ENCODE measurements around the gene HSD11B1.
A peak's percentile ranks its signal among the peaks of the same experiment; 100 is the strongest.

Gene HSD11B1

DNA sequence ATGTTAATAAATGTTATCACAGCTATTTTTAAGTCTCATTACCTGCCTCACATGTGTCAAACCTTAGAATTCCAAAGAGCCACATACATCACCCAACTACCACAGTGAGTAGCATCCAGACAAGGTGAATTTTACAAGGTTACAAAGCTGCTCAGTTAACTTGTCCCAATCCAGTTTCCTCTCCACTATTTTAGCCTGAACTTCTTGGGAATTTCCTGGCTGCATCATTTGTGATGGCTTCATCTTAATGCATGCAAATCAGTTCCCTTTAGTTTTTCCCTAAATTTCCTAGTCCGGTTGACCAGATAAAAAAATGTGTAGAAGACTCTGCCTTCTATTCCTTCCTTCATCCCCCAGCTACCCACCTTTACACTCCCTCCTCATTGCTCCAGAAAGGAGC, 50.6 kb downstream of the HSD11B1 start:
- no peaks in the 10 kb centered on the region for H4K20me1 ChIP-seq (ENCODE audit: insufficient read depth, low read length)
- no peaks in the 10 kb centered on the region for H3K9me3 ChIP-seq (replicated peaks; ENCODE audit: insufficient read depth, low read length)
- no peaks in the 10 kb centered on the region for H3K27me3 ChIP-seq (replicated peaks; ENCODE audit: insufficient read depth, low read length)
- peaks cover 48% of the 10 kb centered on the region for H3F3A ChIP-seq (ENCODE audit: insufficient read depth, low read length)
- peaks cover 23% of the 10 kb centered on the region for H3K79me2 ChIP-seq (ENCODE audit: low read length)
- peak overlapping the region; percentile 65; the same call in 1 of the 2 replicates for H3K4me3 ChIP-seq (ENCODE audit: low read length)
- H3K4me2 ChIP-seq (ENCODE audit: low read depth, low read length) = peak overlapping the region; percentile 82
- H3K36me3 ChIP-seq (replicated peaks; ENCODE audit: insufficient read depth, low read length) = no peaks in the 10 kb centered on the region
- peak overlapping the region; percentile 82; the same call in 1 of the 2 replicates for H3K27ac ChIP-seq (ENCODE audit: low read length)
- TF ChIP-seq, protein P1, sequence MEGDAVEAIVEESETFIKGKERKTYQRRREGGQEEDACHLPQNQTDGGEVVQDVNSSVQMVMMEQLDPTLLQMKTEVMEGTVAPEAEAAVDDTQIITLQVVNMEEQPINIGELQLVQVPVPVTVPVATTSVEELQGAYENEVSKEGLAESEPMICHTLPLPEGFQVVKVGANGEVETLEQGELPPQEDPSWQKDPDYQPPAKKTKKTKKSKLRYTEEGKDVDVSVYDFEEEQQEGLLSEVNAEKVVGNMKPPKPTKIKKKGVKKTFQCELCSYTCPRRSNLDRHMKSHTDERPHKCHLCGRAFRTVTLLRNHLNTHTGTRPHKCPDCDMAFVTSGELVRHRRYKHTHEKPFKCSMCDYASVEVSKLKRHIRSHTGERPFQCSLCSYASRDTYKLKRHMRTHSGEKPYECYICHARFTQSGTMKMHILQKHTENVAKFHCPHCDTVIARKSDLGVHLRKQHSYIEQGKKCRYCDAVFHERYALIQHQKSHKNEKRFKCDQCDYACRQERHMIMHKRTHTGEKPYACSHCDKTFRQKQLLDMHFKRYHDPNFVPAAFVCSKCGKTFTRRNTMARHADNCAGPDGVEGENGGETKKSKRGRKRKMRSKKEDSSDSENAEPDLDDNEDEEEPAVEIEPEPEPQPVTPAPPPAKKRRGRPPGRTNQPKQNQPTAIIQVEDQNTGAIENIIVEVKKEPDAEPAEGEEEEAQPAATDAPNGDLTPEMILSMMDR (IDR thresholded peaks at IDR 0.05; ENCODE audit: low read length) = no peak
- TF ChIP-seq EZH2phosphoT487 (IDR thresholded peaks at IDR 0.05; ENCODE audit: low read length) (no peak), EZH2 (optimal IDR thresholded peaks at IDR 0.05; ENCODE audit: low read depth, low read length) (no peak)
- no peak for DNase-seq
- peaks cover 64% of the 10 kb centered on the region for H3K4me1 ChIP-seq (ENCODE audit: low read length)
- H2AFZ ChIP-seq (ENCODE audit: low read length) = peak overlapping the region; percentile 40
- no peaks in the 10 kb centered on the region for H3K9me2 ChIP-seq (replicated peaks; ENCODE audit: insufficient read depth, low read length)
- peak overlapping the region; percentile 0; the same call in 1 of the 2 replicates for H3K9ac ChIP-seq (ENCODE audit: low read length)

DNA sequence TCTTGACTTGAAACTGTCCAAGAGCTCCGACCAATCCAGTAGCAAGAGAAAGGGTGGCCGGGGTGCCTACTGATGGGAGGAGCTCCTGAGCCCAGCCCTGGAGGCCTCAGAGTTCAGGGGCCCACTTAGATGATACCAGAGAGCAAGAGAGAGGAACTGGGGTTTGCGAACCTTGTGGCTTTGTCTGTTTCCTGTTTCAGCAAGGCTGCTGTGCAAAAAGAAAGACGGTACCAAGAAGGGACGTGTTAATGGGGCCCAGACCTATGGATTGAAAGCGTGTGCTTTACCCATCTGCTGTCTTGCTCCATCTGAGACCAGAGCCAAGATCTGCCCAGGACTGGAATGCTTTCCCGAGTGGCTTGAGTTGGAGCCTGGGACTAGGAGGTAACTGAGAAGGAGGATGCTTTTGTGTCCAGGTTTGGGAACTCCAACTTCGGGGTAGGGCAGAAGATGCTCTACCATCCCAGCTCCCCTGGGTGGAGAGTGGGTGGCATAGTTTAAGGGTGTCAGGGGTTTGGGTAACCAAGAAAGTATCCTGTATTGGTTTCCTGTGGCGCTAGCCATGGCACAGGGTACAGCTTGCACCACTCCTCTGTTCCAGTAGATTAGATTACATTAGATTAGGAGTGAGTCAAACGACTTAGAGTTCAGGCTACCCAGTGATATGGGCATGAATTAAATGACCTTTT, 51.4 kb downstream of the HSD11B1 start, which contains the start of gene TRAF3IP3:
TRAF3IP3 (plus strand) TSS at position 128 of the 689 bp plus-strand sequence. CDS start 3,987 bp downstream, outside the sequence.
- H3K36me3 ChIP-seq (replicated peaks; ENCODE audit: insufficient read depth, low read length) = no peaks in the 10 kb centered on the region
- H3K9me2 ChIP-seq (replicated peaks; ENCODE audit: insufficient read depth, low read length) = no peaks in the 10 kb centered on the region
- H3K9me3 ChIP-seq (replicated peaks; ENCODE audit: insufficient read depth, low read length) = no peaks in the 10 kb centered on the region
- H3K4me3 ChIP-seq (ENCODE audit: low read length) = peak within 1 kb of the TSS; percentile 65
- H2AFZ ChIP-seq (ENCODE audit: low read length) = peak within 1 kb of the TSS; percentile 40
- H3K79me2 ChIP-seq (ENCODE audit: low read length) = peaks cover 23% of the 10 kb centered on the region
- H3K4me1 ChIP-seq (ENCODE audit: low read length) = peaks cover 57% of the 10 kb centered on the region
- H4K20me1 ChIP-seq (ENCODE audit: insufficient read depth, low read length) = no peaks in the 10 kb centered on the region
- peaks cover 44% of the 10 kb centered on the region for H3F3A ChIP-seq (ENCODE audit: insufficient read depth, low read length)
- peak; percentile 96 for DNase-seq
- no peaks in the 10 kb centered on the region for H3K27me3 ChIP-seq (replicated peaks; ENCODE audit: insufficient read depth, low read length)
- H3K9ac ChIP-seq (ENCODE audit: low read length) = peak within 1 kb of the TSS; percentile 49
- peak within 1 kb of the TSS; percentile 82 for H3K27ac ChIP-seq (ENCODE audit: low read length)
- TF ChIP-seq, protein P1 (IDR thresholded peaks at IDR 0.05; ENCODE audit: low read length) = no peak
- no peak for TF ChIP-seq EZH2phosphoT487 (IDR thresholded peaks at IDR 0.05; ENCODE audit: low read length)
- TF ChIP-seq EZH2 (optimal IDR thresholded peaks at IDR 0.05; ENCODE audit: low read depth, low read length) = no peak
- H3K4me2 ChIP-seq (ENCODE audit: low read depth, low read length) = peak within 1 kb of the TSS; percentile 82

DNA sequence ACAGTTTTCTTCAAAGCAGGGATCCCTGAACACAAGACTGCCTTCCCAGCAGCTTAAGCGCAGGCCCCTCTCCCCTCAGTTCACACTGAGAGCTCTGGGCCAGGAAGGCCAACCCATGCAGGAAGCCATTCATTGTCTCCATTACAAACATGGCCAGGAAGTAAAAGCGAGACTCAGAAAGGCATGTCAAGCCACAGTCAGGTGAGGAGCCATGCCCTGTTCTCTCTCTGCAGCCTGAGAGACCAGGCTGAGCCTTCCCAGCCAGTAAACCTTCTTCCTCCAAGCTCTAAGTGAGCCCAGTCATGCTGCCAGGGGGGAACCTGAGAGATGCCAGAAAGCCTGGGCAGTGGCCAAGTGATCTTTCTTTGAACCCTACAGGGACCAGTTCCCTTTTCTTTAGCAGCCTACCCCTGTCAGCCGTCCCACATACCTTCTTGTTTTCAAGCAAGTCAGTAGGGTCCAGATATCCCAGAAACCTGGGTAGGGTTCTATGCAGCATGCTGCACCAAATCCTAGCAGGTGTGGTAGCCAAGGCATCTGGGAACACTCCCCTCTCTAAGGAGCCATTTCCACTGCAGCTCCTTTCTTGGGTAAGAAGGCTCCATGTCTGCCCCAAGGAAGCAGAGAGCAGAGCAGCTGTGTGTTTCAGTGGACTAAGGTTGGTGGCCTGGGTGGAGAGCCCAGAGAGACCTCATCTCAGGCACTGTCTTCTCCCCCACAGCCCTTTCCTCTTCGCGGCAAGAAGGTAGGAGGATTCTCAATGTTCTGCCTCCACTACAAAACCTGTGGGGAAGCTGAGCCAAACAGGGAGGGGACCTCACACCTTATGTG, 52.2 kb downstream of the HSD11B1 start:
- Histone ChIP-seq H4K20me1 (ENCODE audit: insufficient read depth, low read length) (no peaks in the 10 kb centered on the region), H2AFZ (ENCODE audit: low read length) (peak overlapping the region; percentile 40), H3K4me1 (ENCODE audit: low read length) (peaks cover 50% of the 10 kb centered on the region), H3K9me3 (replicated peaks; ENCODE audit: insufficient read depth, low read length) (no peaks in the 10 kb centered on the region), H3K36me3 (replicated peaks; ENCODE audit: insufficient read depth, low read length) (no peaks in the 10 kb centered on the region), H3K9me2 (replicated peaks; ENCODE audit: insufficient read depth, low read length) (no peaks in the 10 kb centered on the region), H3K27ac (ENCODE audit: low read length) (peak overlapping the region; percentile 82), H3K27me3 (replicated peaks; ENCODE audit: insufficient read depth, low read length) (no peaks in the 10 kb centered on the region), H3F3A (ENCODE audit: insufficient read depth, low read length) (peaks cover 37% of the 10 kb centered on the region), H3K4me2 (ENCODE audit: low read depth, low read length) (peak overlapping the region; percentile 82), H3K79me2 (ENCODE audit: low read length) (peaks cover 23% of the 10 kb centered on the region), H3K4me3 (ENCODE audit: low read length) (peak overlapping the region; percentile 65), H3K9ac (ENCODE audit: low read length) (peak overlapping the region; percentile 49)
- TF ChIP-seq, protein P1 (IDR thresholded peaks at IDR 0.05; ENCODE audit: low read length) = no peak
- TF ChIP-seq EZH2 (optimal IDR thresholded peaks at IDR 0.05; ENCODE audit: low read depth, low read length) (no peak), EZH2phosphoT487 (IDR thresholded peaks at IDR 0.05; ENCODE audit: low read length) (no peak)
- DNase-seq = peak; percentile 38
